HCT116 (cell line): ENCODE data around the gene NR1I3. TPM values are rescaled to one million over a fixed set of nuclear protein-coding genes. Genes with fewer than 3 reads are reported as not detected.
A peak's percentile ranks its signal among the peaks of the same experiment; 100 is the strongest.

Experiments
- ATAC-seq: fragments of 200-7000 bp; cut with Tn5 transposase; 2 replicates; pipeline ENCODE4 v1.9.1; 2020; ENCODE audit warnings: mild to moderate bottlenecking, moderate library complexity
- BruUV-seq: library from RNA; stranded (reverse); fragments of 400-500 nt; replicated peaks from 2 replicates; lab custom pipeline; 2021; lab: Mats Ljungman, UMichigan
- CTCF ChIA-PET: fragments of 300-600 bp; sonication (Branson Sonifier 250); formaldehyde crosslinking; loops from one replicate; lab custom pipeline; 2021; ENCODE audit warnings: antibody characterized with exemption; lab: Charles Lee
- POLR2A ChIA-PET: fragments of 300-600, 350-600 bp; sonication (Branson Sonifier 250); formaldehyde crosslinking; loops from one replicate; lab custom pipeline; 2021; ENCODE audit warnings: antibody characterized with exemption; lab: Charles Lee
- RAD21 ChIA-PET, 2 experiments: fragments of 300-600 bp; sonication (Branson Sonifier 250); formaldehyde crosslinking; loops; one replicate each; lab custom pipeline; 2023; ENCODE audit warnings: low total read pairs in 2 of 2; ENCODE audit not compliant: uncharacterized antibody in 2 of 2, unreplicated experiment in 2 of 2, low non-redundant PET in 1 of 2; lab: Charles Lee
- DNase-seq: peaks from one replicate; pipeline ENCODE4 v3.0.0-alpha.2; 2010; ENCODE audit warnings: low read depth, low spot score
- H2AFZ ChIP-seq: fragments of 200-600 bp; shearing (Covaris generic), sonication (generic); 2 replicates; pipeline ENCODE4 v1.6.1; 2017; ENCODE audit warnings: low read depth, mixed run types, mixed read lengths, antibody characterized with exemption, low read length; ENCODE audit not compliant: poor library complexity, severe bottlenecking
- H3K27ac ChIP-seq: 2 replicates; pipeline ENCODE4 v1.5.1; 2012; ENCODE audit warnings: low read depth, low read length
- H3K27me3 ChIP-seq: fragments of 200-600 bp; sonication (generic); 2 replicates; pipeline ENCODE4 v1.6.1; 2016; ENCODE audit warnings: mixed run types, low read length, mixed read lengths; ENCODE audit not compliant: insufficient read depth
- H3K36me3 ChIP-seq, 2 experiments: fragments of 200-500 bp in 1 of 2; fragments of 200-600 bp in 1 of 2; sonication (Bioruptor generic) in 1 of 2; sonication (generic) in 1 of 2; 2 replicates each; pipeline versions ENCODE4 v1.5.1 to v1.6.1; 2014 to 2016; ENCODE audit warnings: low read length in 2 of 2, inconsistent platforms in 1 of 2, mixed read lengths in 1 of 2, mixed run types in 1 of 2; ENCODE audit not compliant: insufficient read depth in 2 of 2, control insufficient read depth in 1 of 2
- H3K4me1 ChIP-seq, 2 experiments: fragments of 200-600 bp in 1 of 2; sonication (generic) in 1 of 2; 2 replicates each; pipeline versions ENCODE4 v1.5.1 to v1.6.1; 2012 to 2017; ENCODE audit warnings: low read length in 2 of 2, inconsistent platforms in 1 of 2, mild to moderate bottlenecking in 1 of 2, mixed read lengths in 1 of 2, mixed run types in 1 of 2, moderate library complexity in 1 of 2; ENCODE audit not compliant: insufficient read depth in 2 of 2, control insufficient read depth in 1 of 2
- H3K4me2 ChIP-seq: fragments of 200-600 bp; sonication (generic); 2 replicates; pipeline ENCODE4 v1.6.1; 2017; ENCODE audit warnings: mixed run types, low read length, mixed read lengths
- H3K4me3 ChIP-seq, 2 experiments: fragments of 200-600 bp in 1 of 2; sonication (generic) in 1 of 2; replicated peaks in 1 of 2; 2 replicates each; pipeline ENCODE4 v1.5.1; 2011 to 2016; ENCODE audit warnings: low read length in 2 of 2, control low read depth in 1 of 2, low read depth in 1 of 2, mild to moderate bottlenecking in 1 of 2, mixed read lengths in 1 of 2, mixed run types in 1 of 2
- H3K79me2 ChIP-seq: fragments of 200-600 bp; sonication (generic); 2 replicates; pipeline ENCODE4 v1.6.1; 2017; ENCODE audit warnings: mild to moderate bottlenecking, mixed run types, low read length, moderate library complexity, mixed read lengths; ENCODE audit not compliant: insufficient read depth
- H3K9ac ChIP-seq: fragments of 200-600 bp; sonication (generic); 2 replicates; pipeline ENCODE4 v1.6.1; 2016; ENCODE audit warnings: low read length, mixed read lengths
- H3K9me2 ChIP-seq: fragments of 200-600 bp; sonication (generic), shearing (Covaris generic); 2 replicates; pipeline ENCODE4 v1.6.1; 2017; ENCODE audit warnings: mixed run types, mild to moderate bottlenecking, moderate library complexity; ENCODE audit not compliant: insufficient read depth
- H3K9me3 ChIP-seq, 2 experiments: fragments of 200-500 bp in 1 of 2; fragments of 200-600 bp in 1 of 2; sonication (Bioruptor generic) in 1 of 2; sonication (generic) in 1 of 2; 2 replicates each; pipeline ENCODE4 v1.6.1; 2014 to 2017; ENCODE audit warnings: low read length in 2 of 2, mixed read lengths in 2 of 2, inconsistent platforms in 1 of 2, low read depth in 1 of 2, mild to moderate bottlenecking in 1 of 2, mixed run types in 1 of 2, moderate library complexity in 1 of 2; ENCODE audit not compliant: control insufficient read depth in 1 of 2, insufficient read depth in 1 of 2
- H4K20me1 ChIP-seq: fragments of 200-600 bp; sonication (generic), shearing (Covaris generic); 2 replicates; pipeline ENCODE4 v1.6.1; 2017; ENCODE audit warnings: mixed run types, mild to moderate bottlenecking, moderate library complexity; ENCODE audit not compliant: insufficient read depth
- CEBPB ChIP-seq: IDR thresholded peaks from 2 replicates; pipeline ENCODE4 v1.6.1; 2012; ENCODE audit warnings: low read depth
- EGR1 ChIP-seq: IDR thresholded peaks from 2 replicates; pipeline ENCODE4 v1.6.1; 2012; ENCODE audit warnings: low read depth
- EZH2 ChIP-seq: fragments of 200-600 bp; sonication (generic); IDR thresholded peaks from 2 replicates; pipeline ENCODE4 v1.6.1; 2017; ENCODE audit warnings: antibody characterized with exemption, mixed run types
- POLR2A ChIP-seq: IDR thresholded peaks from 2 replicates; pipeline ENCODE4 v1.7.0; 2011; ENCODE audit warnings: borderline replicate concordance; ENCODE audit not compliant: insufficient read depth, insufficient read length; ENCODE audit errors: extremely low read depth
- RAD21 ChIP-seq: IDR thresholded peaks from 2 replicates; pipeline ENCODE4 v1.6.1; 2012; ENCODE audit warnings: low read depth, mild to moderate bottlenecking
- SIN3A ChIP-seq: IDR thresholded peaks from 2 replicates; pipeline ENCODE4 v1.6.1; 2012; ENCODE audit warnings: low read depth
- SP1 ChIP-seq: IDR thresholded peaks from 2 replicates; pipeline ENCODE4 v1.6.1; 2012; ENCODE audit warnings: low read depth
- TCF7L2 ChIP-seq: IDR thresholded peaks from 2 replicates; pipeline ENCODE4 v1.7.0; 2011; ENCODE audit warnings: borderline replicate concordance, inconsistent platforms; ENCODE audit not compliant: insufficient read depth, insufficient read length; ENCODE audit errors: extremely low read depth
- YY1 ChIP-seq: IDR thresholded peaks from 2 replicates; pipeline ENCODE4 v1.6.1; 2011; ENCODE audit warnings: low read length, low read depth, moderate library complexity, mild to moderate bottlenecking; ENCODE audit not compliant: insufficient replicate concordance; ENCODE audit errors: extremely low read depth
- ZBTB33 ChIP-seq: IDR thresholded peaks from 2 replicates; pipeline ENCODE4 v1.6.1; 2011; ENCODE audit warnings: mild to moderate bottlenecking, low read length, moderate library complexity; ENCODE audit not compliant: insufficient replicate concordance; ENCODE audit errors: extremely low read depth
- intact Hi-C: fragments of 100-400 bp; cut with micrococcal nuclease; formaldehyde crosslinking; loops from 2 replicates; pipeline ENCODE4 v1.10.0; 2022
- total RNA-seq: library from RNA; stranded (reverse); gene quantifications from one replicate; pipeline ENCODE4 v1.2.1, GENCODE V29; 2021; ENCODE audit not compliant: unreplicated experiment
- TF ChIP-seq, protein P1 (sequence below): IDR thresholded peaks from 2 replicates; pipeline ENCODE4 v1.6.1; 2012

The NR1I3 gene
- total RNA-seq, 1 experiment from 2014 or later, result not detected

DNA sequence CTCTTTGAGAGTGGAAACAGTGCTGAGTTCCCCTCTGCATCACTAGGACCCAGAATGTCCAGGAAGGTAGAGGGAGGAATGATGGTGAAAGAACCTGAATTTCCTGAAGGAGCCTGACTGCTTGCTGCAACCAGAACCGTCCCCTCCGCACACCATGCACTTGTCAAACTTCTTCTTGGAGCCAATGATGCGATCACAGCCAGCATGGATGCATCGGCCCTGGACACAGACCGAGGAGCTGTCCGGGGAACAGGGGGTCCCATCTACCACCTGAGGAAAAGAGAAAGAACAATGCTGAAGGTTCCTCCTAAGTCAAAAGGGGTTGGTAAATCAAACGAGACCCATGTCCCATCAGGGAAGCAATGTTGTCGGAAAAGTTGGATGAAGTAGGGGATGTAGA is 46.0 kb downstream of the NR1I3 start:
- Histone ChIP-seq H3K27ac (no peak overlapping the region), H3K79me2 (no peaks in the 10 kb centered on the region), H3K4me3 (no peak overlapping the region), H4K20me1 (no peaks in the 10 kb centered on the region), H3K4me2 (no peak overlapping the region), H3K36me3 (no peaks in the 10 kb centered on the region), H2AFZ (peak overlapping the region; percentile 77), H3K4me1 (peaks cover 0 to 5% of the 10 kb centered on the region in 2 experiments; a peak in 1 of 4 replicates), H3K9ac (no peak overlapping the region), H3K9me2 (no peaks in the 10 kb centered on the region), H3K27me3 (no peaks in the 10 kb centered on the region)
- intact Hi-C loops, result no loop called here
- ChIA-PET RAD21 (no interaction called here), POLR2A (no interaction called here)
- BruUV-seq, result no TSS peak
- DNase-seq (no peak), ATAC-seq (no peak)
- TF ChIP-seq YY1 (no peak), RAD21 (no peak), EGR1 (no peak), TCF7L2 (no peak), SP1 (no peak), CEBPB (no peak), EZH2 (no peak)
- TF ChIP-seq, all 23 proteins: peak for 0
- CTCF ChIA-PET, result interaction anchor here (0.8 to 1.6 kb wide), 3 partner anchors 10 to 190 kb away, joined by 3 to 6 read pairs (median 3); partner anchors contain the start of gene NDUFS2
- no peaks in the 10 kb centered on the region for H3K9me3 ChIP-seq

- Histone ChIP-seq H3K36me3 (no peaks in the 10 kb centered on the region), H3K9ac (no peak overlapping the region), H3K9me2 (no peaks in the 10 kb centered on the region), H2AFZ (no peak overlapping the region), H3K27me3 (no peaks in the 10 kb centered on the region), H3K79me2 (no peaks in the 10 kb centered on the region), H3K4me1 (peaks cover 0 to 5% of the 10 kb centered on the region in 2 experiments; a peak in 1 of 4 replicates), H3K9me3 (no peaks in the 10 kb centered on the region), H3K4me3 (no peak overlapping the region), H4K20me1 (no peaks in the 10 kb centered on the region), H3K27ac (no peak overlapping the region), H3K4me2 (no peak overlapping the region)
- ChIA-PET POLR2A (no interaction called here), CTCF (interaction anchor here (1.2 to 1.6 kb wide), 2 partner anchors 11 to 191 kb away, joined by 5 to 6 read pairs; partner anchors contain the start of gene NDUFS2), RAD21 (no interaction called here)
- intact Hi-C loops, result no loop called here
- no peak for DNase-seq
- BruUV-seq, result no TSS peak
- no peak for ATAC-seq
- TF ChIP-seq, protein P1, sequence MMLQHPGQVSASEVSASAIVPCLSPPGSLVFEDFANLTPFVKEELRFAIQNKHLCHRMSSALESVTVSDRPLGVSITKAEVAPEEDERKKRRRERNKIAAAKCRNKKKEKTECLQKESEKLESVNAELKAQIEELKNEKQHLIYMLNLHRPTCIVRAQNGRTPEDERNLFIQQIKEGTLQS, result no peak
- TF ChIP-seq ZBTB33 (no peak), SIN3A (no peak), SP1 (no peak), RAD21 (no peak), YY1 (no peak), POLR2A (no peak), TCF7L2 (no peak)
Measured at GRCh38 chr1:161190962-161191521, 47.0 kb downstream of the NR1I3 start.
